PFSK-1 (cell line): ENCODE data around the gene INAVA.

Experiments used
- POLR2AphosphoS5 ChIP-seq: IDR thresholded peaks from 2 replicates; pipeline ENCODE4 v1.6.1; 2012; ENCODE audit warnings: low read depth, mild to moderate bottlenecking, control low read depth, low read length, moderate library complexity
- SIN3A ChIP-seq: IDR thresholded peaks from 2 replicates; pipeline ENCODE4 v1.6.1; 2012; ENCODE audit warnings: mild to moderate bottlenecking, low read length, moderate library complexity, borderline replicate concordance; ENCODE audit not compliant: insufficient read depth
- TAF1 ChIP-seq: IDR thresholded peaks from 2 replicates; pipeline ENCODE4 v1.6.1; 2012; ENCODE audit warnings: low read length, control low read depth, borderline replicate concordance; ENCODE audit not compliant: insufficient read depth
- TF ChIP-seq, protein P1 (sequence below), 2 experiments: IDR thresholded peaks; 2 replicates each; pipeline versions ENCODE4 v1.6.1 to v1.8.0; 2011 to 2012; ENCODE audit warnings: low read depth in 2 of 2, low read length in 2 of 2, control low read depth in 1 of 2, inconsistent platforms in 1 of 2, mild to moderate bottlenecking in 1 of 2, moderate library complexity in 1 of 2; ENCODE audit not compliant: insufficient read depth in 1 of 2

DNA sequence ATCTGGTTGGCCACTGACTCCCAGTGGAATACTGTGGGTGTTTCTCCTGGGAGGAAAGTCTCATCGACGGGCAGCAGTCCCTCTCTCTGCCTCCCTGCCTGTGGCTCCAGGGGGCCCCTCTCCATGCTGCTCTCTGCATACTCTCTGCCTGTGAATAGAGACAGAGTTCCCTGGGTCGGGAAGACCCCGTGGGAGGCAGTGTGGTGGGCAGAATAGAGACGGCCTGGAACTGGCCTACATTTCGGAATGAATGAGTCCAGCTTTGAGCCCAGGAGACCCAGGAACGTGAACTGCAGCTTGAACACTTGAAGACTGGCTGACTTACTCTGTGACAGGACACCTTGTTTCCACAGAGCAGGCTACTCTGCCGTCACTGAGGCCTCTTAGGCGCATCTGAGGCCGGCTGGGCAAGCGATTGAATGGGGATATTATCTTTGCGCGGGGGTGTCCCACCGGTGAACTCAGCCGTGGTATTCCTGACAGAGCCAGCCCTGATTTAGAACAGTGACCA, 64.8 kb downstream of the INAVA start:
- TF ChIP-seq TAF1 (no peak), SIN3A (no peak), POLR2AphosphoS5 (no peak)
- TF ChIP-seq, protein P1, sequence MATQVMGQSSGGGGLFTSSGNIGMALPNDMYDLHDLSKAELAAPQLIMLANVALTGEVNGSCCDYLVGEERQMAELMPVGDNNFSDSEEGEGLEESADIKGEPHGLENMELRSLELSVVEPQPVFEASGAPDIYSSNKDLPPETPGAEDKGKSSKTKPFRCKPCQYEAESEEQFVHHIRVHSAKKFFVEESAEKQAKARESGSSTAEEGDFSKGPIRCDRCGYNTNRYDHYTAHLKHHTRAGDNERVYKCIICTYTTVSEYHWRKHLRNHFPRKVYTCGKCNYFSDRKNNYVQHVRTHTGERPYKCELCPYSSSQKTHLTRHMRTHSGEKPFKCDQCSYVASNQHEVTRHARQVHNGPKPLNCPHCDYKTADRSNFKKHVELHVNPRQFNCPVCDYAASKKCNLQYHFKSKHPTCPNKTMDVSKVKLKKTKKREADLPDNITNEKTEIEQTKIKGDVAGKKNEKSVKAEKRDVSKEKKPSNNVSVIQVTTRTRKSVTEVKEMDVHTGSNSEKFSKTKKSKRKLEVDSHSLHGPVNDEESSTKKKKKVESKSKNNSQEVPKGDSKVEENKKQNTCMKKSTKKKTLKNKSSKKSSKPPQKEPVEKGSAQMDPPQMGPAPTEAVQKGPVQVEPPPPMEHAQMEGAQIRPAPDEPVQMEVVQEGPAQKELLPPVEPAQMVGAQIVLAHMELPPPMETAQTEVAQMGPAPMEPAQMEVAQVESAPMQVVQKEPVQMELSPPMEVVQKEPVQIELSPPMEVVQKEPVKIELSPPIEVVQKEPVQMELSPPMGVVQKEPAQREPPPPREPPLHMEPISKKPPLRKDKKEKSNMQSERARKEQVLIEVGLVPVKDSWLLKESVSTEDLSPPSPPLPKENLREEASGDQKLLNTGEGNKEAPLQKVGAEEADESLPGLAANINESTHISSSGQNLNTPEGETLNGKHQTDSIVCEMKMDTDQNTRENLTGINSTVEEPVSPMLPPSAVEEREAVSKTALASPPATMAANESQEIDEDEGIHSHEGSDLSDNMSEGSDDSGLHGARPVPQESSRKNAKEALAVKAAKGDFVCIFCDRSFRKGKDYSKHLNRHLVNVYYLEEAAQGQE (IDR thresholded peaks at IDR 0.05; ENCODE audit: insufficient read depth in 1 of 2, low read depth in 2 of 2, low read length in 2 of 2): no peak
